Urinary bladder (tissue), 4 donors: Measurements from ENCODE around the gene SCG2. TPM values are rescaled to one million over a fixed set of nuclear protein-coding genes. Genes with fewer than 3 reads are reported as not detected.
A peak's percentile ranks its signal among the peaks of the same experiment; 100 is the strongest.
"Not testable (repeated sequence)": the region's sequence is repeated elsewhere in the genome, so short reads cannot be mapped to it uniquely, and the experiment has no call there.

ENCODE experiments used
- DNase-seq: peaks from one replicate; pipeline ENCODE4 v3.0.0-alpha.2; 2015; ENCODE audit errors: extremely low spot score
- H3K27ac ChIP-seq: one replicate; pipeline ENCODE4 v1.5.1; 2013; ENCODE audit warnings: low read depth, mild to moderate bottlenecking, moderate library complexity
- H3K36me3 ChIP-seq: one replicate; pipeline ENCODE4 v1.6.1; 2013; ENCODE audit warnings: mild to moderate bottlenecking, moderate library complexity; ENCODE audit not compliant: insufficient read depth
- H3K4me1 ChIP-seq: one replicate; pipeline ENCODE4 v1.6.1; 2013; ENCODE audit warnings: mild to moderate bottlenecking, moderate library complexity; ENCODE audit not compliant: insufficient read depth
- H3K4me3 ChIP-seq: one replicate; pipeline ENCODE4 v1.5.1; 2013; ENCODE audit warnings: low read depth, low read length
- WGBS: extraction: QIAGEN DNeasy Blood & Tissue Kit; methylation state at CpG from one replicate; pipeline ENCODE4 v1.1.7; 2013; 5-methylcytosine and 5-hydroxymethylcytosine counted together
- polyA plus RNA-seq: library from polyadenylated mRNA; stranded (reverse); fragments of 200-250 nt; gene quantifications from one replicate; pipeline ENCODE4 v1.2.3, GENCODE V29; 2013
- total RNA-seq: library from RNA; depleted of rRNA; stranded (reverse); fragments of >200 nt; gene quantifications from one replicate; pipeline ENCODE4 v1.2.3, GENCODE V29; 2014
- donor health status: healthy with polysubstance abuse.
- donor health status: healthy.

The SCG2 gene
- total and polyA plus RNA-seq, 2 donors: 3.5 to 15.3 TPM

DNA sequence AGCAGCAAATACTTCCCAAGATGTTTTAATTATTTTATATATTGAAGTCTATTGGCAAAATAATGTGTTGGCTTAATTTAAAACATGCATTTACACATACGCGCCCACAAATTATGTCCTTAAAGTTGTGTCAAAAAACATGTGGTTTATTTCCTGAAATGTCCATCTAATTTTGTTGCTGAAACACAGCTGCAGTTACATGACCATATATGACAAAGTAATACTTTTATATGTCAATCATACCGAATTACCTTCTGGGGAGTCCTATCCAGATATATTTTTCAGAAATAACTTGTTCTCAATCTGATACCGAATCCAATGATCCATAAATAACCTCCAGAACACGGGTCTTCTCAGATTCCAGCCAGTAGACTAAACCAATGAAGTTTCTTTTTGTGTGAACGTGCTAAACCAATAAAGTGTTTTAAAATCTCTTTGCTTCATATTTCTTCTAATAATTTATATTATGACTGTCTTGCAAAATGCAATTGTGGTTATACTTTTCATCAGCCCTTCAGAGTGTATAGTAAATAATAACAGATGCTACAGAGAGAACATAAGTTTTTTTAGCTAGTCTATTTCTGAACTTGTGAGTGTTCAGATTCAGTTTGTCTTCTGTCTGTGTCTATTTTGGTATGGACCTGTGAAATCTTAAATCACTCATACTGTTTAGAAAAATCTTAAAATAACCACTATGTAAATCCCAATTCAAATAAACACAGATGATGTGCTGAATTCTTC lies 2.4 kb downstream of the SCG2 start:
- Histone ChIP-seq H3K36me3 (no peaks in the 10 kb centered on the region), H3K4me3 (no peak overlapping the region), H3K4me1 (no peaks in the 10 kb centered on the region), H3K27ac (no peak overlapping the region)
- DNase-seq: no peak
- 67% methylated on average over 6 of the region's 6 CpGs for WGBS

DNA sequence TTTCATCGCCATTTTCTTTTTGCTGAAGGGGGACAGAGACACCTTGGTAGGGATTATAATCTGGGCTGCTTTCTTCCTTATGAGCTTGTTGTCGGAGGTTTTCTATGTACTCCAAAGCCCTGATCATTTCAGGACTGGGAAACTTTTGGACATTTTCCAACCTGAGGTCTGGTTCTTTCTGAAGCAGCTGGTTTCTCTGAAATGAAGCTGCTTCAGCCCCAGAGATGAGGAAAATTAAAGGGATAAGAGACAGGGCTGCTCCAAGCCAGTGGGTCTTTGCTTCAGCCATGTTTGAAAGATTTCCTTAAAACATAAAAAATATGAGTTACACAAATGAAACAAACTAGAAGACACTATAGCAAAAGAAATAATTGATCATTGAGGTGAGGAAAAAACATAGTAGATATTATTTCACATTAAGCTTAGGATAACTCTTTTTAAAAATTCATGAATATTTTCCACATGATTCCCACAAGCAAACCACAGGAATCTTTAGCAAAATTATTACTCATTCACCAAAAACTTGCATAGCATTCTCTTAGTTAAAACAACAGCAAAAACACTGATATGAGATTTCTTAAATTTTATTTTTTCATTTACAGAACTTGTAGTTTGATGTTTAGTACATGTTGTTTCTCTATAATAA lies 3.0 kb downstream of the SCG2 start:
- no peak overlapping the region for H3K4me3 ChIP-seq
- 72% methylated on average over 2 of the region's 2 CpGs for WGBS
- no peak for DNase-seq
- H3K36me3 ChIP-seq: no peaks in the 10 kb centered on the region
- no peaks in the 10 kb centered on the region for H3K4me1 ChIP-seq
- no peak overlapping the region for H3K27ac ChIP-seq

DNA sequence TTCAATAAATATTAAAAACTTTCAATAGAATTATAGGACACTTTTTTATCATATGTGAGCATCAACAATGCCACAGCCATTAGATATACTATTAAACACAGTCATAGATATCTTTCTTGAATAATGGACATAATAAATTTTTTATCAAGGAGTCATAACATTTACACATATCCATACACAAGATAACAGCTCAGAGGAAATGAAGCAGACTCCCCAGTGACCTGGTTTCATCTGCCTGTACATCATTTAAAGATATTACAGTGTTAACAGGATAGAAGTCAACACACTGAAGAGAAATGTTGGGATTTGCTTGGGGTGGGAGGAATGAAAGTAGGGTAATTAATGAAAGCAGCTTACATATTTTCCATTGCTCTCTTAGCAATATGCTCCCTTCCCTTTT lies 5.1 kb downstream of the SCG2 start:
- Histone ChIP-seq H3K36me3 (no peaks in the 10 kb centered on the region), H3K4me1 (no peaks in the 10 kb centered on the region), H3K27ac (no peak overlapping the region), H3K4me3 (no peak overlapping the region)
- no peak for DNase-seq

DNA sequence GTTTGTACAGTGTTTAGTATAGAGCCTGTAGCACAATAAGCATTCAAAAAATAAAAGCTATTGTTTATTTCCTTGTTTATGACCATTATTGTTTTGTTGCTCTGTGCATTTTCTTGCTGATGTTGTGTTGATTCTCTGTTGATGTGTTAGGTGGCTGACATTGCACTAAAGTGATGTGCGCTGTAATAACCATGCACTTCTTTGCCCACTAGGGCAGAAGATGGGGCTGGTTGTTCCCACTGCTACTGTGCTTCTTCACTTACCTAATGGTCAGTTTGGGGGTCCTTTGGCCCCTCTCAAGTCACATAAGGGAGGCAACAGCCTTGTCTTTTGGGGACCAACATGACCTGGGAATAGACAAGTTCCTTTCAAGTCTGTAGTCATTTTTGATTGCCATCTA lies 6.0 kb downstream of the SCG2 start:
- Histone ChIP-seq H3K36me3 (no peaks in the 10 kb centered on the region), H3K4me1 (no peaks in the 10 kb centered on the region), H3K27ac (no peak overlapping the region), H3K4me3 (no peak overlapping the region)
- no peak for DNase-seq
- 99% methylated on average over 1 of the region's 1 CpG for WGBS

DNA sequence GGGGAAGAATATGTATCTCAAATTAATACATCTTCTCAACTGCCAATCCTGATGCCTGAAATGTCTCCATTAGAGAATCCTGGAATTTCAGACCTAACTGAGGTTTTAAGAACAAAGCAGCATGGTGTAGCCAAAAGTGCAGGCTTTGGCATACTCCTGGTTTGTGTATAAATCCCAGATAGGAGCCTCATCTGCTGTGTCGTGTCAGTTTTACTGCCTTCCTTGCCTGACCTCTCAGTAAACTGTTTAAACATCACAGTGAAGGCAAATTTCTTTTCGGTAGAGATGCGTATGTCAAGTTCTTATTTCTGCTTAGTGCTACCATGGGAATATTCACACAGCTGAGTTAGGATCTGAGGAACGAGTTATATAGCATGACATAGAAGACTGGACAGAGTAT lies 7.3 kb downstream of the SCG2 start:
- Histone ChIP-seq H3K36me3 (no peaks in the 10 kb centered on the region), H3K27ac (no peak overlapping the region), H3K4me3 (no peak overlapping the region), H3K4me1 (no peaks in the 10 kb centered on the region)
- DNase-seq: no peak
- 23% methylated on average over 4 of the region's 4 CpGs for WGBS

DNA sequence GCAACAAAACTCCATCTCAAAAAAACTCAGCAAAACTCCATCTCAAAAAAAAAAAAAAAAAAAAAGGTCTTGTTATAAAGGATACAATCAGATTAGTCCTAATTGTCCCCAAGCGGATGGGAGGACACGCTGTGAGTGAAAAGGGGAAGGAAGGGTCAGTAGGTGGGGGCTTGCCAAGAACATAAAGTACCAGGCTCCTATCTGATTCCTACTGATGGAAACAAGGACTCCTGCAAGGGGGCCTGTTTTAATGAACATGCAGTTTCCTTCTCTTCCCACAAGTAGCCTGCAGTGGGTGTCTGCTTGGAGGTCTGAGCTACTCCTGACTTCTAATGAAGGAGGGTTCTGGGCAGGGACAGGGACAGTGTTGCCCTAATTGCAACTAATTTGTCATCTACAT lies 7.9 kb downstream of the SCG2 start:
- no peak for DNase-seq
- WGBS: 76% methylated on average over 2 of the region's 2 CpGs

DNA sequence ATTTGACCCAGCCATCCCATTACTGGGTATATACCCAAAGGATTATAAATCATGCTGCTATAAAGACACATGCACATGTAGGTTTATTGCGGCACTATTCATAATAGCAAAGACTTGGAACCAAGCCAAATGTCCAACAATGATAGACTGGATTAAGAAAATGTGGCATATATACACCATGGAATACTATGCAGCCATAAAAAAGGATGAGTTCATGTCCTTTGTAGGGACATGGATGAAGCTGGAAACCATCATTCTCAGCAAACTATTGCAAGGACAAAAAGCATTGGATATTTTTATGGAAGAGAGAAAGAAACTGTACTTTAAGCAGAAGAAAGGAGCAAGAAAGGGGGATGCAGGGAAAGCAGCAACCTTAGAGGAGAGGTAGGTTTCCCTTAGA lies 9.5 kb downstream of the SCG2 start:
- not testable (repeated sequence) for H3K4me3 ChIP-seq, H3K4me1 ChIP-seq, H3K36me3 ChIP-seq, H3K27ac ChIP-seq, DNase-seq
- WGBS: 95% methylated on average over 1 of the region's 1 CpG

More for the DNA sequence above, 7.9 kb downstream of the SCG2 start:
- no peak overlapping the region for H3K27ac ChIP-seq
- no peak overlapping the region for H3K4me3 ChIP-seq
- H3K4me1 ChIP-seq: no peaks in the 10 kb centered on the region
- no peaks in the 10 kb centered on the region for H3K36me3 ChIP-seq

DNA sequence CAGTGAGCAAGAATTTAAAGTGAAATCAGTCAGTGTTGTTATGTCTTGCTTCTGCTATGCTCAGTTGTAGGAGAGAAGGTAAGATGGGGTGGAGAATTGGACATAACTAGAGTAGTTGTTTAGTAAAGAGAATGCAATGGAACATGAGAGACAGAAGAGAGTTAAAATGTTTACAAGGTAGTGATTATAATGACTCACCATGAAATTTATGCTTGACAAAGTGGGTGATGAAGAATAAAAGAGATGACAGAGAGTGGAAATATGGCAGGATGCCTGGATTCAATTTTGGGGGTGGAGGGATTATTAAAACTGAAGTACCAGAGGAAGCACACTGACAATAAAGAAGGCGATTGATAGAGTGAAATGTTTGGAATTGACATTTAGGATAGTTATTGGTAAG lies 10.6 kb downstream of the SCG2 start:
- H3K36me3 ChIP-seq: no peaks in the 10 kb centered on the region
- DNase-seq: no peak
- WGBS: 90% methylated on average over 1 of the region's 1 CpG
- no peak overlapping the region for H3K27ac ChIP-seq
- H3K4me3 ChIP-seq: no peak overlapping the region
- H3K4me1 ChIP-seq: no peaks in the 10 kb centered on the region

DNA sequence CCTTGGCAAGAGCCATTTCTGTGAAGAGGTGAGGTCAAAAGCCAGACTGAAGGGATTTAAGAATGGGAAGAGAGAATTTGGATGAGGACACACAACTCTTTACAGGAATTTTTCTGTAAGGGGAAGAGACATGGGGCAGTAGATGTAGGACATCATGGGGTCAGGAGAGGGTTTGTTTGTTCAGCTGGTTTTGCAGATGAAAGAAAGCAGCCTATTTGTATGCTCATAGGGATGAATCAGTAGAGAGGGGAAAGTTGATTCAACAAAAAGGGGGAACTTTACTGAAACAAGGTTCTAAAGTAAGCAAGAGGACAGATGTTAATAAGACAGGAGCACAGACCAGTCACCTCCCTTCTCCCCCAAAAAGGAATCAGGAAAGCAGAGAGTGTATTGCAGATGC lies 11.2 kb downstream of the SCG2 start:
- Histone ChIP-seq H3K27ac (no peak overlapping the region), H3K36me3 (no peaks in the 10 kb centered on the region), H3K4me3 (no peak overlapping the region), H3K4me1 (no peaks in the 10 kb centered on the region)
- no peak for DNase-seq

DNA sequence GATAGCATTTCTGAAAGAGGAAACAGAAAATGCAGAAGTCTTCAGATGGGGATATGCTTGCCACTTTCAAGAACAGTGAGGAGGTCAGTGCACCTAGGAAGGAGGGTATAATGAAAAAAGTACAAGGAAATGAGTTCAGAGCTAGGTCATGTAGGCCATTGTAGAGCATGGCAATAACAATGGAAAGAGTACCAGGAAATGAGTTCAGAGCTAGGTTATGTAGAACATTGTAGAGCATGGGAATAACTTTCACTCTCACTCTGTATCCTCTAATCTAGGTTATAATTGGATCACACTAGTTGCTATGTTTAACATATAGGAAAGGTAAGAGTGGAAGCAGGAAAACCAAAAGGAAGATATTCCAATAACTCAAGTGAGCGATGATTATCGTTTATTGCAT lies 12.3 kb downstream of the SCG2 start:
- DNase-seq: no peak
- no peak overlapping the region for H3K4me3 ChIP-seq
- no peaks in the 10 kb centered on the region for H3K4me1 ChIP-seq
- 87% methylated on average over 2 of the region's 2 CpGs for WGBS
- H3K36me3 ChIP-seq: no peaks in the 10 kb centered on the region
- no peak overlapping the region for H3K27ac ChIP-seq

DNA sequence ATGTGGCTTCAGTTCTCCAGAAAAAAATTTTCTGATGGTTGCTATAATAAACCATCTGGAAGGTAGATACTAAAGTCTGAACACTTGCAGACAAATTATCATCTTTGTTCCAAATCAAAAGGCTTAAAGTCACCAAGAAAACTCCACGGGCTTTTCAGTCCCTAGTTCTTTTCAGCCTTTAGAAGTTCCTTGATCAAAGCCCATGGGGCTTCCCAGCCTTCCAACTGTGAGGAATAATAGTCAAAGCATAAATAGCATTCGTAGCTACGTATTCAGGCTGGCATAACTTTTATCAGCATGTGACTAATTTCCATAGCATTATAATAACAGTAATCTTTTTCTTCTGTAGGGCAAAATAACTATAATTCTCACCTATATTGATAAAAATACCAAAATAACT lies 13.9 kb downstream of the SCG2 start:
- Histone ChIP-seq H3K36me3 (no peaks in the 10 kb centered on the region), H3K4me3 (no peak overlapping the region), H3K27ac (no peak overlapping the region), H3K4me1 (no peaks in the 10 kb centered on the region)
- 64% methylated on average over 3 of the region's 3 CpGs for WGBS
- no peak for DNase-seq

DNA sequence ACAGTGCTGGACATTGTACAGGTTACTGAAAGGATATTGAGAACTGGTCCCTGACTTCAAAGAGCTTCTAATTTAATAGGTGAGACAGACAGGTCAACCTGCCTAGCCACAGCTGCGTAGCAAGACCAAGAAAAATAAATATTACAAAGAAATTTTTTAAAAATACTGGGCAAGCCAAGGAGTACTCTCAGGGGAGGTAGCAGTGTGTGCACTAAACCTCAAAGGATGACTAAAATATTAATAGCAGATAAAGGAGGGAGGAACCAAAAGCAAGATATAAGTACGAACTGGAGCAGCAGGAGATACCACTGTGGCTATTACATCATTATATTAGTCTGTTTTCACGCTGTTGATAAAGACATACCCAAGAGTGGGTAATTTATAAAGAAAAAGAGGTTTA lies 14.9 kb downstream of the SCG2 start:
- Histone ChIP-seq H3K4me1 (no peaks in the 10 kb centered on the region), H3K4me3 (no peak overlapping the region), H3K27ac (no peak overlapping the region), H3K36me3 (no peaks in the 10 kb centered on the region)
- whole genome bisulfite sequencing: 89% methylated on average over 3 of the region's 3 CpGs
- no peak for DNase-seq

DNA sequence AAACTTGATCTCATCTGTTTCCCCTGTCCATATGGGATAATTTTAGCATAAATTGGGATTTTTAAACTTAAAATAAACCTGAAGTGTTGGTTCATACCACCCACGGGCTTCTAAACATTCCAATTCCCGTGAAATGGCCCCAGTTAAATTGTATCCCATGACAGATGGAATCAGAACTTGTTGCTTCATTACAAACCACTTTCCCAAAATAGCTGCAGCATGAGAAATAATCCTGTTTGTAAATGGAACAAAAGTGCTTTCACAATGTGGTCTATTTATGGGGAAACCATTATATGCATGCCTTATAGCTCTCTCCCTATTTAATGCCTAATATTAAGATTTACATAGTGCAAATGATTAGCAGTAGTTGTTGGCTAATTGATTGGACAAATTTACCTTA lies 15.9 kb downstream of the SCG2 start:
- no peak overlapping the region for H3K27ac ChIP-seq
- H3K36me3 ChIP-seq: no peaks in the 10 kb centered on the region
- H3K4me1 ChIP-seq: no peaks in the 10 kb centered on the region
- DNase-seq: no peak
- H3K4me3 ChIP-seq: no peak overlapping the region
- WGBS: 49% methylated on average over 2 of the region's 2 CpGs

DNA sequence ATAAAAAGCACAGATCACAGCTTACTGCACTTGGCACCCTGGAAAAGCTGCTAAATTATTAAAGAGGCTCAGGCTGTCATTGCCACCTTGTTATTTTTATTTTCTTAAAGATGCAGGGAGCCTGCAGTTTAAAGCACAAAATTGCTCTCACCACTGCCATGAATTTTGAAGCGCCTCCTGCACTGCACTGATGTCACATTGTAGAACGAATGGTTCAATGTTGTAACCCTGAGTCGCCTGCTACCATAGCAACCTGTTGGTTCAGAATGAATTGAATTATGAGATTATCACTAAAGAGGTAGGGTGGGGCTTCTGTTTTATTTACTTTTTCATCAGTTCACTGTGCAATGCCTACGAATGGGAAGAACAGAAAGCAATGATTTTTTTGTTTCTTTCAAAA lies 16.5 kb downstream of the SCG2 start:
- peak; percentile 31 for DNase-seq

More for the DNA sequence above, 16.5 kb downstream of the SCG2 start:
- Histone ChIP-seq H3K4me3 (no peak overlapping the region), H3K36me3 (no peaks in the 10 kb centered on the region), H3K27ac (no peak overlapping the region), H3K4me1 (no peaks in the 10 kb centered on the region)
- 58% methylated on average over 4 of the region's 4 CpGs for WGBS
